22Rv1 (cell line): Measurements from ENCODE around the gene LST1.
A peak's percentile ranks its signal among the peaks of the same experiment; 100 is the strongest.
"Not testable (repeated sequence)": the region's sequence is repeated elsewhere in the genome, so short reads cannot be mapped to it uniquely, and the experiment has no call there.

Experiments
- H3K27ac ChIP-seq: fragments of 450-650 bp; 2 replicates; pipeline ENCODE4 v1.5.1; 2017
- CTCF ChIP-seq: fragments of 450-650 bp; IDR thresholded peaks from 2 replicates; pipeline ENCODE4 v1.5.1; 2017; ENCODE audit warnings: mild to moderate bottlenecking
- ZFX ChIP-seq: fragments of 450-650 bp; IDR thresholded peaks from 2 replicates; pipeline ENCODE4 v1.6.1; 2017; ENCODE audit warnings: antibody characterized with exemption, borderline replicate concordance

LST1 gene

GRCh38 chr6:31544676-31545075 is 41.4 kb upstream of the LST1 start:
- TF ChIP-seq CTCF: no peak
- TF ChIP-seq ZFX: no peak
- no peak overlapping the region for H3K27ac ChIP-seq

- H3K27ac ChIP-seq: no peak overlapping the region
- TF ChIP-seq ZFX (no peak), CTCF (no peak)
These were observed 40.8 kb upstream of the LST1 start for GRCh38 chr6:31545291-31545690.

GRCh38 chr6:31546339-31546957 is 39.6 kb upstream of the LST1 start, which contains the start of gene ATP6V1G2:
TSS of gene ATP6V1G2 (minus strand) at chr6:31546608. CDS start at chr6:31546559, 49 bp downstream.
- peak within 1 kb of the TSS; percentile 83 for H3K27ac ChIP-seq
- no peak for TF ChIP-seq ZFX
- peak; percentile 95 for TF ChIP-seq CTCF

- H3K27ac ChIP-seq: peak within 1 kb of the TSS; percentile 83
These were observed 38.9 kb upstream of the LST1 start, which contains the start of gene NFKBIL1 for GRCh38 chr6:31546958-31547726. TSS of gene NFKBIL1 (plus strand) at chr6:31547608. CDS start at chr6:31547695, 87 bp downstream.

GRCh38 chr6:31547727-31548543 is 38.1 kb upstream of the LST1 start:
- peak overlapping the region; percentile 83 for H3K27ac ChIP-seq
- no peak for TF ChIP-seq ZFX

More at GRCh38 chr6:31546958-31547726, 38.9 kb upstream of the LST1 start, which contains the start of gene NFKBIL1:
- no peak for TF ChIP-seq ZFX
- peak; percentile 65 for TF ChIP-seq CTCF

GRCh38 chr6:31548544-31548873 is 37.6 kb upstream of the LST1 start:
- TF ChIP-seq ZFX: no peak
- no peak for TF ChIP-seq CTCF
- peak overlapping the region; percentile 83 for H3K27ac ChIP-seq

- not testable (repeated sequence) for H3K27ac ChIP-seq
These were observed 34.7 kb upstream of the LST1 start for GRCh38 chr6:31551371-31551770.

- TF ChIP-seq ZFX: no peak
- no peak for TF ChIP-seq CTCF
These were observed 29.8 kb upstream of the LST1 start for GRCh38 chr6:31556307-31556706.

More at GRCh38 chr6:31556307-31556706, 29.8 kb upstream of the LST1 start:
- H3K27ac ChIP-seq: no peak overlapping the region
